PC-9 (cell line): ENCODE measurements around the gene NOVA1.

Experiments
- CTCF ChIP-seq: fragments of 200-600 bp; sonication (generic); conservative IDR thresholded peaks from 2 replicates; pipeline ENCODE4 v1.6.1; 2017; ENCODE audit warnings: mixed run types, antibody characterized with exemption, mild to moderate bottlenecking, moderate library complexity
- EZH2 ChIP-seq: fragments of 200-600 bp; sonication (generic); IDR thresholded peaks from 2 replicates; pipeline ENCODE4 v1.8.0; 2017; ENCODE audit warnings: antibody characterized with exemption, low read depth

GRCh38 chr14:26522967-26523366 lies 74.9 kb downstream of the NOVA1 start:
- no peak for TF ChIP-seq CTCF
- no peak for TF ChIP-seq EZH2
